ENCODE data around the gene PPP2R5C.

Gene PPP2R5C

DNA sequence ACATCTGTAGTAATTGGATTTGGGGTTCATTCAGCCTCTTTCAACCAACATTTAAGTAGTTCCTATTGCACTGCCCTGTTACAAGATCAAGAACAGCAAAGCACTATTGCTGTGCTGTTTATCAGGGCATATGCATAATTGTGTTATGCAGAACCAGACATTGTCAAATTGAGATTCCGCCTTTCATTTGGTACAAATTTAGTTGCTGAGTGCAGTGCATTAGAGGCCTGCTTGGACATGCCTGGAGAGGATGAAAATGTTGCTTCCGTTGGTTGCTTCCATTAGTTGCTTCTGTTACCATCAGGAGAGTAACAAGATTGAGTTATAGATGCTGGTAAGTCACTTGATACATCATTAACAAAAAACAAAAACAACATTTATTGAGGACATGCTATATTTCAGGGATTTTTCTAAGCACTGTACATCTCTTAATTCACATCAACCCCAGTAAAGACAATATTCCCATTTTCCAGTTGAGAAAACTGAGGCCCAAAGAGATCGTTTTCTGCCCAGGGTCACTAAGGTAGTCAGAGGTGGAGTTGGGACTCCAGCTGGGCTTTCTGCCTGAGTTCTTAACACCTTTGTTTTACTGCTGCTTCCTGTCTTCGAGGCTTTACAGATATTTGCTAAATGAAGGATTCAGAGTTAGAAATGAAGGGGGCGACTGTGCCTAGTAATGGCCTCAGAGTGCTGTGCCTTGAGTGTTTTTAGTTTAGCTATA, 79.3 kb downstream of the PPP2R5C start:
- DNase-seq (ENCODE audit: low spot score), result no peak

DNA sequence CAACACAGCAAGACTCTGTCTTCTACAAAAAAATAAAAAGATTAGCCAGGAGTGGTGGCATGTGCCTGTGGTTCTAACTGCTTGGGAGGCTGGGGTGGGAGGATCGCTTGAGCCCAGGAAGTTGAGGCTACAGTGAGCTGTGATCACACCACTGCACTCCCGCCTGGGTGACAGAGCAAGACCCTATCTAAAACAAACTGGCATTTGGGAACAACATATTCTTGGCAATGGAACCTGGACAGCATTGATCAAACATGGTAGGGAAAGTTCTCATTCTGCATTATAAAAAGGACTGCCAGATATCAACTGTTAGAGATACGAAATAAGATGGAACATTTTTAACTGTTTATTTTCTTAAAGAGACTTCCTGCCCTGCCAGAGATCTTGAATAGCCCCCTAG, 81.5 kb downstream of the PPP2R5C start:
- no peak for DNase-seq (ENCODE audit: low spot score)

- DNase-seq (ENCODE audit: low spot score), result no peak
These were observed 82.2 kb downstream of the PPP2R5C start for GRCh38 chr14:101843665-101844064.

GRCh38 chr14:101844219-101844618, 82.7 kb downstream of the PPP2R5C start:
- no peak for DNase-seq (ENCODE audit: low spot score)

- no peak for DNase-seq (ENCODE audit: low spot score)
These were observed 83.2 kb downstream of the PPP2R5C start for GRCh38 chr14:101844751-101845150.

DNA sequence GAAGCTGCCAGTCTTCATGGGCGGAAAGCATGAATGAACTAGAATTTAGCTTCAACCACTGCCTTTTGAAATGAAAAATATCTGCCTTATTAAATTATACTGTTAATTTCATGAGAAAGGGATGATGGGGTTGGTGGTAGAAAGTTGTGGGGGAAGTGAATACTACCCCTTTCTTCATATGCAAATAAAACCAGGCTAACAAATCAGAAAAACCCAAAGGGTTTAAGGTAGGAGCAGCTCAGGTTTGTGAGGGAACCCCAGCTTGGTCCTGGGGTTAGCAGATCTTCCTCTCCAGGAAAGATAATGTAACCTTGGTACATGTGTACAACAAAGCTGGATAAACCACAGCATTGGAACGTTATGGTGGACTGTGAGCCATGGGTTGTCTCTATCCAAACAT, 84.0 kb downstream of the PPP2R5C start:
- DNase-seq (ENCODE audit: low spot score), result no peak

- no peak for DNase-seq (ENCODE audit: low spot score)
These were observed 84.4 kb downstream of the PPP2R5C start for GRCh38 chr14:101845896-101846295.

DNA sequence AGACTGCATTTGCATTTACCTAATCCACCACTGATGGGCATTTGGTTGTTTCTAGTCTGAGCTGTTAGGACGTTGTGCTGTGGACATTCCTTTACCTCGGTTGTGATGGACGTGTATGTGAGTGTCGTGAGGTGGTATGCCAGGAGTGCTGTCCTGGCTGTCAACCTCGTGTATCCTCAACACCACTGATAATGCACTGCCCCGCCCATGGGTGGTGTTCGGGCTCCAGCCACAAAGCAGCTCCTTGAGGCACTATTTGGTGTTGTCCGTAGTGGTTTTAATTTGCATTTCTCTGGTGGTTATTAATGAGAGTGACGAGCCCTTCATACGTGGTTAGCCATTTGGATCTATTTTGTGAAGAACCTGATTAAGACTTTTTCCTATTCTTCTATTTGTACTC, 87.6 kb downstream of the PPP2R5C start:
- DNase-seq (ENCODE audit: low spot score), result no peak

GRCh38 chr14:101849640-101850039, 88.1 kb downstream of the PPP2R5C start:
- DNase-seq (ENCODE audit: low spot score), result no peak

DNA sequence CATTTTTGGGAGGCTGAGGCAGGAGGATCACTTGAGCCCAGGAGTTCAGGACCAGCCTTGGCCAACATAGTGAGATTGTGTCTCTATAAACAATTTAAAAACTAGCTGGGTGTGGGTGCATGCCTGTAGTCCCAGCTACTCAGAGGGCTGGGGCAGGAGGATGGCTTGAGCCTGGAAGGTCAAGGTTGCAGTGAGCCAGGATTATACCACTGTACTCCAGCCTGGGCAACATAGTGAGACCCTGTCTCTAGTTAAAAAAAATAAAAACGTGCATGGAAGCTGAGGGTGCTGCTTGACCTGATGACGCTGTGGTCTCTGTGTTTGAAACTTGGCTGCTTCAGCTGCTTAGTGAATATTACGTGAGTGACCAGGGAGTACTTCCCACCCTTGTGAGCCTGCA, 89.7 kb downstream of the PPP2R5C start:
- no peak for DNase-seq (ENCODE audit: low spot score)

- DNase-seq (ENCODE audit: low spot score), result no peak
These were observed 90.4 kb downstream of the PPP2R5C start for GRCh38 chr14:101851736-101852405.

DNA sequence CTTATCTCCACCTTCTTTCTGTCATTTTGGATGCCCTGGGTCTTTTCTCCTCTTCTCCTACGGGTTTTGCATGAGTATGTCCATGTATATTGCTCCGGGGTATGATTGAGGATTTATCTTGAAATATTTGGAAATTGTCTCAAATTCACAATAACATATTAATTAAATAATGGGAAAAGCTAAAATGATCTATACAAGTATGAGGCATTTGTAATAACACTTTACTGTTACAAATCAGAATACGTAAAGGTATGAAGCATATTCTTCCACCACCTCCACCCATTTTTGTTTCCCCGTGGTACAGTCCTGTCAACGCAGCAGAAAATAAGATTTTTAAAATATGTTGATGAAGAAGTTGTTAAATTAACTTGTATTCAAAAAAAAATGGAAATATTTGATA, 91.3 kb downstream of the PPP2R5C start:
- DNase-seq (ENCODE audit: low spot score), result no peak

DNA sequence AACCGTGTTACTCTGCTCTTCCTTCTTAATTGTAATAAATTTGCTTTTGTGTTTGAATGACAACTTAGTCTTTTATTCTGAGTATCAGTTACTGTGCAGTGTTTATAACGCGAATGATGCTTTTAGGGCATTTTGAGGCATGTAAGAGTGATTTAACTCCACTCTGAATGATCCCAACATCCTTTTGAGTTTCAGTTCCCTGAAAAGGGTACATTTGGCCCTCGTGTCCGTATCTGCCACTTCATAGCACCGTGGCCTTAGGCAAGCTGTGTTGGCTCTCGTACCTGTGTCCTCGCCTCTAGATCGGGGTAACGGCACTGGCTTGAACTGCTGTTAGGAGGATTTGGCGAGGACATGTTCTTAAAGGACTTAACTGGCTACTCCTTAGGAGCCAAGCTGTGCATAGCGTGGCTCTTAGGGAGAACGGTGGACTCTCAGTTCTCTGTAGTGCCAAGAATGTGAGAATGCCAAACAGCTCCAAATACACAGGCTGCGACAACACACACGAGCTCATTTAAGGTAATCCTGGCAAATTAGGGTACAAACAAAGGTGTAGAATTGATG, 92.0 kb downstream of the PPP2R5C start:
- no peak for DNase-seq (ENCODE audit: low spot score)

GRCh38 chr14:101854366-101854765, 92.9 kb downstream of the PPP2R5C start:
- no peak for DNase-seq (ENCODE audit: low spot score)

GRCh38 chr14:101855958-101856357, 94.4 kb downstream of the PPP2R5C start:
- DNase-seq (ENCODE audit: low spot score), result no peak

- DNase-seq (ENCODE audit: low spot score), result no peak
These were observed 95.0 kb downstream of the PPP2R5C start for GRCh38 chr14:101856536-101856935.

DNA sequence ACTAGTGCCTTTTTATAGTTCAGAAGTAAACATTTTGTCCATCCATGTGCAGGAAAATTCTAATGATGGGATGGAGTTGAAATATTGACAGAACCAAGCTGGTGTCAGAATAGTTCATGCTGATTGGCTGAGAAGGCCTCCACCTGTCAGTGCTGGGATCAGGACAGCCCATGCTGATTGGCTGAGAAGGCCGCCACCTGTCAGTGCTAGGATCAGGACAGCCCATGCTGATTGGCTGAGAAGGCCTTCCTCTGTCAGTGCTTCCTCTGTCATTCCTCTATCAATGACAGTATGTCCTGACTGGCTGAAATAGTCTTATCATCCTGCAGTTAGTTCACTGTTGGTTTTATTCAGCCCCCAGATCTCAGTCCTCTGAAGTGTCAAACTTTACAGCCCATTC, 95.7 kb downstream of the PPP2R5C start:
- DNase-seq (ENCODE audit: low spot score), result no peak

DNA sequence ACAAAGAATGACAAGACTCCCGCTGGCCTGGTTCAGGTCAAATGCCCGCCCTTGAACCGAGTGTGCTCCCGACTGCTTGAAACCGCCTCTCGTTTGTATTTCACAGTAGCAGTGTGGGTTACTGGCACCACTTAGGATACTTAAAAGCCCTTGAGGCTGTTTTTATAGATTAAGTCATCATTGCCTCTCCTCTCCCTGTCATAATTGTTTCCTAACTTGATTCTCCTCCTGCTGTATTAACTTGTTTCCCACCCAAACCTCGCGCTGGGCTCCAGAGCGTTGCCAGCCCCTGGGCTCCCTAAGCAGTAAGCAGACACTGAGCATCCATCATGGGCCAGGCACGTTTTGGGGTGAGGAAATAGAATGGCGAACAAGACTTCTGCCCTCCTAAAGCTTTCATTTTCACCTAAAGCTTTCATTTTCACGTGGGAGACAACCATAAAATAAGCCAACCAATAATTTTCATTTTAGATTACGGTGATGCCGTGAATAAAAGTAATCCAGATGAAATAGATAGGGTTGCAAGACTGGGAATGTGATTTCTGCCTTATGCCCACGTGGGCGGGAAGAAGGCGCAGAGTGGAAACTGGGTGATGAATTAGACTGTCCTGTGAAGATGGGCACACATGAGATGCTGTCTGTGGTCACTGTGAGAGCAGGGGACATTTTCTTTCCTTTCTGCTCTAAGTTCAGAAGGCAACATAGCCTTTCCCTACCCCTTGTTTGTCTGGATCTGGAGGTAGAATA, 97.5 kb downstream of the PPP2R5C start:
- DNase-seq (ENCODE audit: low spot score), result no peak

GRCh38 chr14:101859538-101859902, 98.0 kb downstream of the PPP2R5C start:
- no peak for DNase-seq (ENCODE audit: low spot score)

- no peak for DNase-seq (ENCODE audit: low spot score)
These were observed 98.4 kb downstream of the PPP2R5C start for GRCh38 chr14:101859958-101860357.

- DNase-seq (ENCODE audit: low spot score), result no peak
These were observed 100.0 kb downstream of the PPP2R5C start for GRCh38 chr14:101861464-101861863.

DNA sequence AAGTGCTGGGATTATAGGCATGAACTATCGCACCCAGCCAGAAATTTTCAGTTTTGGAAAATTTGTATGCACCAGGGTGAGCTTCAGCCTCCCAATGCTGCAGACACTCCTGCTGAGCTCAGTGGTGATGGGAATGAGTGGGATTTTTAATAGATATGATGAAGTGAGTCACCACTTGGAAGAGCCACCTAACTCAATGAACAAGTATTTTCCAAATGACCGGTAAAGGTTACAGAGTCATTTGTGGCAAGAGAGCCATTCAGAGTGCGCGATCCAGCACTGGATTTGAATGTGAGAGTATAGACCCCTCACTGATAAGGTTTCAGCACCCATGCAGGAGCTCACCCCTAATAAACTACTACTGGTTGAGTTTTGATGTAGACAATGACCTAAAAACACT, 100.7 kb downstream of the PPP2R5C start:
- peak; percentile 36 for DNase-seq (ENCODE audit: low spot score)

DNA sequence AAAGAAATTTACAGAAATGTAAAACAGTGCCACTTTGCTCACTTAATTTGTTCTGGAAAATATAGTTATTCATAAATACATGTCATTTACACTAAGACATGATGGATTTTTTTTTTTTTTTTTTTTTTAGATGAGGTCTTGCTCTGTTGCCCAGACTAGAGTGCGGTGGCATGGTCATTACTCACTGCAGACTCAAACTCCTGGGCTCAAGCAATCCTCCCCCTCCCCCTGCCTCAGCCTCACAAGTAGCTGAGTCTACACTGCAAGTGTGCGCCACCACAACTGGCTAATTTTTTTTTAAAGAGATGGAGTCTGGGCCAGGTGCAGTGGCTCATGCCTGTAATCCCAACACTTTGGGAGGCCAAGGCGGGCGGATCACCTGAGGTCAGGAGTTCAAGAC, 101.2 kb downstream of the PPP2R5C start:
- DNase-seq (ENCODE audit: low spot score), result no peak

All from AG20443 (cell line).